ACC112 (cell line): Measurements from ENCODE around the gene C15orf40.

Experiments
- H2AFZ ChIP-seq: fragments of 200-600 bp; sonication (generic); one replicate; pipeline ENCODE4 v1.6.0; 2017; ENCODE audit warnings: antibody characterized with exemption, low read length; ENCODE audit not compliant: unreplicated experiment
- H3K27ac ChIP-seq: fragments of 200-600 bp; sonication (generic); 2 replicates; pipeline ENCODE4 v1.5.1; 2014; ENCODE audit warnings: low read depth, mild to moderate bottlenecking, antibody characterized with exemption, low read length, moderate library complexity
- H3K27me3 ChIP-seq: fragments of 200-600 bp; sonication (generic); 2 replicates; pipeline ENCODE4 v1.6.1; 2014; ENCODE audit warnings: mild to moderate bottlenecking, antibody characterized with exemption, low read length, moderate library complexity, mixed read lengths; ENCODE audit not compliant: insufficient read depth
- H3K36me3 ChIP-seq: fragments of 200-600 bp; sonication (generic); 2 replicates; pipeline ENCODE4 v1.6.1; 2016; ENCODE audit warnings: mild to moderate bottlenecking, antibody characterized with exemption, low read length, moderate library complexity, mixed read lengths; ENCODE audit not compliant: insufficient read depth
- H3K4me1 ChIP-seq: fragments of 200-600 bp; sonication (generic); one replicate; pipeline ENCODE4 v1.6.1; 2016; ENCODE audit warnings: low read length, mixed read lengths; ENCODE audit not compliant: insufficient read depth, unreplicated experiment, control insufficient read depth
- H3K4me3 ChIP-seq: fragments of 200-600 bp; sonication (generic); 2 replicates; pipeline ENCODE4 v1.5.1; 2014; ENCODE audit warnings: mild to moderate bottlenecking, low read depth, low read length
- H3K79me2 ChIP-seq: fragments of 200-600 bp; sonication (generic); one replicate; pipeline ENCODE4 v1.6.0; 2016; ENCODE audit warnings: low read length; ENCODE audit not compliant: control insufficient read depth, unreplicated experiment, insufficient read depth

C15orf40 gene

DNA sequence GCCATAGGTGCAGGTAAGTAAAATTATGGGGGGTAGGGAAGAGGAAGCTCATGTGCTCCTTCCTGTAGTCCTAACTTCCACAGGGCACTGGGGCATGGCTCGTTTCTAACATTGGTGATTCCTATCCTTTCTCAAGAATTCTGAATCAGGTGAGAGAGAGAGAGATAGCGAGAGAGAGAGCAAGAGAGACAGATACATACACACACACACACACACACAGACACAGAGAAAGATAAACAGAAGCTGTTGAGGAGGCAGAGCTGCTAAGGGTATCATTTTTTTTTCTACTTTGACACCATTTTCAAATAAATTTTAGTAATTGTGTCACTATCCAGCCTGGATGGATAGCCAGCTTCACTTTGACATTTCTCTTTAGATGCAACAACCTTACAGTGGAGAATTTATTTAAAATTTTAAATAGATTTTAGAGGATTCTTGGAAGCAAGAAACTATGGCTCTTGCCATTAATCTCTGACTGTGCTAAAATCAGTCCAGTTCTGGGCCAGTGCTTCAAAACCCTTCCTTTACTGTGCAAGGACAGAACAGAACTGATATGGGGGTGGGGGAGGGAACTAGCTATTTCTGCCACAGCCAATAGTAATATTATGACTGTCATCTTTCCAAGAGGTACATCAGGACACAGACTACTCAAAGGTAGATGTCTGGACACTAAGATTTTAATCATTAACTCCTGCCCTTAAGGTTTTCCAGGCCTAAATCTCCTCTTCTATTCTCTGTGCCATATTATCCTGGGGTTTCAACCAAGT, 40.0 kb downstream of the C15orf40 start:
- H3K27ac ChIP-seq = no peak overlapping the region
- no peak overlapping the region for H3K4me3 ChIP-seq
- no peaks in the 10 kb centered on the region for H3K27me3 ChIP-seq
- H3K79me2 ChIP-seq = peaks cover 8% of the 10 kb centered on the region
- H3K36me3 ChIP-seq = no peaks in the 10 kb centered on the region
- H3K4me1 ChIP-seq = no peaks in the 10 kb centered on the region
- H2AFZ ChIP-seq = no peak overlapping the region

DNA sequence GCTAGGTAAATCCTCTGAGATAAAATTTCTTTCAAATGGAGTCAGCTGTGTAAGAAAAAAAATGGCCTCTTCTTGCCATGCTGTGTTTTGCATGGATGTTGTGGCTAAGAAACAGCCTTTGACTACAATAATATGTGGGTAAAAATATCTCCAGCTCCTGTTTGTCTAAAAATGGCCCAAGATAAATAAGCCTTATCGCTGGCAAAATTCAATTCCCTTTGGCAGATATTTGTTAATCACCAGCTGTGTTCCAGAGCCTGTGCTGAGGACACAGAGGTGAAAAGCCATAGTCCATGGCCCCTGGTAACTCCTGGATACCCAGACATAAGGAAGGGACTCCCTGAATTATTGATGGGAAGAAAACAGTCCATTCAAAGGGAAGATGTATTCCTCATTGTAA, 40.7 kb downstream of the C15orf40 start:
- Histone ChIP-seq H3K36me3 (no peaks in the 10 kb centered on the region), H3K27me3 (no peaks in the 10 kb centered on the region), H2AFZ (no peak overlapping the region), H3K4me3 (no peak overlapping the region), H3K79me2 (peaks cover 8% of the 10 kb centered on the region), H3K27ac (no peak overlapping the region), H3K4me1 (no peaks in the 10 kb centered on the region)

DNA sequence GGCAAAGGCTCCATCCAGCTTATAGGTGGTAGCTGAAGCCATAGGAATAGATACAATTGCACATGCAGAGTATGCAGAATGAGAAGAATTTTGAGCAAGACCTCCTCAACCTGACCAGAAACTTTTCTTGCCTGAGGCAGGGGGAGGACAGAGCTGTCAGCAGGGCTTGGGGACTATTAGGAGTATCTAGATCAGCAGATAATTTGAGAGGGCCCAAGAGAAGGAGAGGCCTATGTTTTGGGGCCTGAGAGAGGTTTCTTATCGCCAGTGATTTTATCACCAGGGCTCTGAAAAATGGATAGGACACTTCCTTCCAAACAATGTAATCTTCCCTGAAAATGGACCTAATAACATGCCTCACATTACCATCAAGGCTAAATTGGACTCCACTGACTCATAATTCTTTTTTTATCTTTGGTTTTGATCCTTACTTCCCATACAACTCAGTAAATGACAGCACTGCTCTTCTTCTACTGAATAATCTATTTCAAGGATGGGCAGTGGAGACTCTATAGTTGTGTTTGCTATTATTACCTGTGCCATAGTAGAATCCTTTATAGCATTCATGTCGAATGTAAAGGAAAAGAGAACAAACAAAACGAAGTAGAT, 41.3 kb downstream of the C15orf40 start:
- Histone ChIP-seq H3K79me2 (peaks cover 8% of the 10 kb centered on the region), H2AFZ (no peak overlapping the region), H3K27ac (no peak overlapping the region), H3K4me3 (no peak overlapping the region), H3K4me1 (no peaks in the 10 kb centered on the region), H3K36me3 (no peaks in the 10 kb centered on the region), H3K27me3 (no peaks in the 10 kb centered on the region)

DNA sequence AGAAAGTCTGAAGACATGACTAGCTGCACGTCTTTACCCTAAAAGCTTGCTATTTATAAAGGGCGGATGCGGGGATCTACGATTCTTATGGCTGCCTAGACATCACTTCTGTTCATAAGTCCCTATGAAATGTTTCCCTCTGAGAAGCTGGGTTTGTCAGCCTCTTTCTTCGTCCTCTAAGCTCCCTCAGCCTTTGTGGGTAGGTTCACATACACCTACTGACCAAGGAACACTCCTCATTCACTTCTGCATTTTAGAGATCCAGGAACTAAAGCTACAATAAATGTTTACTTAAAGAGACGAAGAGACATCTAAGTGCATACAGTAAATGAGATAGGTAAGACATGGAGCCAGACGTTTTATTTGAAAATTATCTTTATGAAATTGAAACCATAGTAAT, 42.1 kb downstream of the C15orf40 start:
- H3K4me3 ChIP-seq = no peak overlapping the region
- peaks cover 8% of the 10 kb centered on the region for H3K79me2 ChIP-seq

DNA sequence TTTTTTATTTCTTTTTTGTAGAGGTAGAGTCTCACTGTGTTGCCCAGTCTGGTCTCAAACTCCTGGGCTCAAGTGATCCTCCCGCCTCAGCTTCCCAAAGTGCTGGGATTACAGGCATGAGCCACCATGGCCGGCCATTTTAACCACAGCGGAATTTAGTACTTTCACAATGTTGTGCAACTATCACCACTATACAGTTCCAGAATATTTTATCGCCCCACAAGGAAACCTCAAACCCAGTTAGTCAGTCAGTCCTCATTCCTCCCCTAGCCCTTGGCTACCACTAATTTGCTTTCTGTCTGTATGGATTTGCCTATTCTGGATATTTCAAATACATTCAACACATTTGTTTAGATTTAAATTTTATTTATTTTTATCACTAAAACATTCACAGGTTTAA, 43.4 kb downstream of the C15orf40 start:
- Histone ChIP-seq H3K4me1 (no peaks in the 10 kb centered on the region), H3K36me3 (no peaks in the 10 kb centered on the region), H3K27me3 (no peaks in the 10 kb centered on the region), H3K4me3 (no peak overlapping the region), H3K79me2 (peaks cover 5% of the 10 kb centered on the region), H3K27ac (no peak overlapping the region), H2AFZ (no peak overlapping the region)

More for the DNA sequence above, 42.1 kb downstream of the C15orf40 start:
- H2AFZ ChIP-seq = no peak overlapping the region
- H3K4me1 ChIP-seq = no peaks in the 10 kb centered on the region
- no peaks in the 10 kb centered on the region for H3K27me3 ChIP-seq
- H3K36me3 ChIP-seq = no peaks in the 10 kb centered on the region
- no peak overlapping the region for H3K27ac ChIP-seq

DNA sequence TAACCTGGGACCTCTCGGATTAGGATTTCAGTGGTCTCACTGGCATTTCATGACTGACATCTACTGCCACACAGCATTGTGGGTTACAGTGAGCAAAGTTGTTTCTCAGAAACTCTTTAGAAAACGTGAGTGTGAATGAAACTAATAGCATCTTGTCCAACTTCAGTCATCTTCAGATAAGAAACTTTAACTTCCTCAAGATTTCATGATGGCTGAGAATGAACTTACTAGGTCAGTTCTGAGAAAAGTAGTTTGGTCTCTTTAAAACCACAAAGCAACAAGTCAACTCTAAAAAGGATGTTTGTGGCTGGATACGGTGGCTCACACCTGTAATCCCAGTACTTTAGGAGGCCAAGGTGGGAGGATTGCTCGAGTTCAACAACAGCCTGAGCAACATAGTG, 44.8 kb downstream of the C15orf40 start:
- Histone ChIP-seq H3K36me3 (no peaks in the 10 kb centered on the region), H3K27ac (no peak overlapping the region), H2AFZ (no peak overlapping the region), H3K4me1 (no peaks in the 10 kb centered on the region), H3K4me3 (no peak overlapping the region), H3K79me2 (no peaks in the 10 kb centered on the region), H3K27me3 (no peaks in the 10 kb centered on the region)

DNA sequence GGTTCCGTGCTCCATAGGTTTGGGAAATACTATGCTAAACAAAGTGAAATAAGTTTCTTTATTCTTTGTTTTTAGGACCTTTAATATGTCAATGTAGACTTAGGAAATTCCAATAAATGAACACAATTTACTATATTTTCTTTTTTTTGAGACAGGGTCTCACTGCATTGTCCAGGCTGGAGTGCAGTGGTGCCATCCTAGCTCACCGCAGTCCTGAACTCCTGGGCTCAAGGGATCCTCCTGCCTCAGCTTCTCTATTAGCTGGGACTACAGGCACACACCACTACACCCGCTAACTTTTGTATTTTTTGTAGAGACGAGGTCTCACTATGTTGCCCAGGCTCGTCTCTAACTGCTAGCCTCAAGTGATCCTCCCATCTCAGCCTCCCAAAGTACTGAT, 46.5 kb downstream of the C15orf40 start:
- Histone ChIP-seq H3K27me3 (no peaks in the 10 kb centered on the region), H3K4me3 (no peak overlapping the region), H3K27ac (no peak overlapping the region), H3K36me3 (no peaks in the 10 kb centered on the region), H3K79me2 (no peaks in the 10 kb centered on the region), H2AFZ (no peak overlapping the region), H3K4me1 (no peaks in the 10 kb centered on the region)

DNA sequence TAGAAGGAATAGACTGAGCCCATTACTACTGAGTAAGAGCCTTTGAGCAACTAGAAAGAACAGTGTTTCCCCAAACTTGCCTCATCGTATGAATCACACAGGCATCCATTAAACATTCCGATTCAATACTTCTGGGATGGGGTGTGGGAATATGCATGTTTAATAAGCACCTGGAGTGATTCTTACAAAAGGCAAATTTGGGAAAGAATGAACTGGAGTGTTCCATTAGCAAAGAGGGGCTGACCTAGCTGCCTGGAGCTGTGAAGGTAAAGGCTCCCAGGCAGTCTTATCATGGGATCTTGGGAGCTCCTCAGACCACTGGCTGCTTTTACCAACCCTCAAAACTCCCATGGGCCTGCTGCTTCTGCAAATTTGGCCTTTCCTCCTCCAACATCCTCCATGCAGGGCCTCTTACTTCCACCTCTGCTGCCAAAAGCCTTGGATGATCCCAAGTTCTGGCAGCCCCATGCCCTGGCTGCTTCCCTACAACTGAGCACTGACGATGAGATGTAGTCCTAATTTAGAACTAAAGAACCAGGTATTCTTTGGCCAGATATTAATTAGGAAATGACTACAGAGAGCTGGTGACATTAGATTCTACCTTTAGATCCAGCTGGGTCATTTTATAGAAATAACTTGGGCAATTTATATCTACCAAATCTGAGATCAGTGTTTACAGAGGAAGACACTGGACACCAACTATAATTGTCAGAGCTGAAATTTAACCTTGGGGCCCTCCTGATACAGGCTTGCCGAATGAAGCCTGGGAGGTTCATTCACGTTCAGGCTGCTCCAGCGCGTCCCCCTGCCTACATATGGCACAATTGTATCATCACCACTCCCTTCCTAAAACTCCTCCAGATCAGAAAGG, 47.7 kb downstream of the C15orf40 start:
- Histone ChIP-seq H3K4me1 (no peaks in the 10 kb centered on the region), H3K27me3 (no peaks in the 10 kb centered on the region), H3K27ac (no peak overlapping the region), H2AFZ (no peak overlapping the region), H3K4me3 (no peak overlapping the region), H3K36me3 (no peaks in the 10 kb centered on the region), H3K79me2 (no peaks in the 10 kb centered on the region)

DNA sequence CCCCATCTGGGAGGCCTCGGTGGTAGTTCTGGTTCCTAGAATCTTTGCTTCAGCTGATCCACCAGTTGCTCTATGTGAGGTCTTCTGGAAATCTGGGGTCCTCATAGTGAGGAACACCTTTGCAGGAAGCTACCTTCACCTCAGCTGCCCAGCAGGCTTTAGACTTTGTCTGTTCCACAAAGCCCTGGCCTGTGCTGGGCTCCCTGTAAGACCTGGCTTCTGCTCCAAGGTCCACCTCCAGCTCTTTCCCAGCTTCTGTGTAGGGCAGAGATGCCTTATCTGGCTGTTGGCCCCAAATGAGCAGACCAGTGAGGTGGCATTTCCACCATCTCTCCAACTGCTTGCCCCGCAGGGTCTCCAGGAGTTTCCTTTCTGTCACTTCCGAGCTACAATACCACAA, 50.7 kb downstream of the C15orf40 start:
- Histone ChIP-seq H3K27me3 (no peaks in the 10 kb centered on the region), H3K36me3 (no peaks in the 10 kb centered on the region)

DNA sequence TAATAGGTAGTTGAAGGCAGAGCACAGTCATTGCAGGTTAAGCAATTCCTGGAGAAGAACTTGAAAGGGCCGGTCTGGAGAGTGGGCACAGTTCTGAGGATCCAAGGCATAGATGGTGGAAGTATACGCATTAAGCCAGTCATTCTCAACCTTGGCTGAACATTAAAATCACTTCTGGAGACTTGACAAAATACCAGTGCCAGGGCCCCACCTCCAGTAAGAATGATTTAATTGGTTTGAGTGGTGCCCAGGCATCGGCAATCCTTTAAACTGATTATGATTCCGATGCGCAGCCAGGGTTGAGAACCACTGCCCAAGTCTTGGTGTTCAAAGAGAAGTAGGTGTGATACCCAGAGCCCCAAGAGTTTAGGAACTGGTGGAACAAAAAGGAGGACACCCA, 52.0 kb downstream of the C15orf40 start:
- Histone ChIP-seq H3K4me1 (no peaks in the 10 kb centered on the region), H2AFZ (no peak overlapping the region), H3K36me3 (no peaks in the 10 kb centered on the region), H3K79me2 (no peaks in the 10 kb centered on the region), H3K27me3 (no peaks in the 10 kb centered on the region), H3K4me3 (no peak overlapping the region), H3K27ac (no peak overlapping the region)

More for the DNA sequence above, 50.7 kb downstream of the C15orf40 start:
- no peaks in the 10 kb centered on the region for H3K4me1 ChIP-seq
- no peaks in the 10 kb centered on the region for H3K79me2 ChIP-seq
- H3K27ac ChIP-seq = no peak overlapping the region
- no peak overlapping the region for H3K4me3 ChIP-seq
- H2AFZ ChIP-seq = no peak overlapping the region
